ENCODE measurements around the gene PRKG1. TPM values are rescaled to one million over a fixed set of nuclear protein-coding genes. Genes with fewer than 3 reads are reported as not detected.

Gene PRKG1
- total RNA-seq, 2 donors from 2014 or later = 1.3 to 2.7 TPM

GRCh38 chr10:51708609-51709008 lies 634.3 kb downstream of the PRKG1 start:
- 92 to 93% methylated on average over 2 of the region's 2 CpGs for WGBS, 2 experiments (ENCODE audit: insufficient coverage in 1 of 2, insufficient read length in 1 of 2)
- Mint-ChIP-seq H3K4me3 (no peak overlapping the region), H3K36me3 (ENCODE audit: low read depth) (no peaks in the 10 kb centered on the region), H3K9me3 (no peaks in the 10 kb centered on the region), H3K4me1 (peaks cover 6% of the 10 kb centered on the region), H3K27ac (no peak overlapping the region), H3K27me3 (ENCODE audit: insufficient read depth) (no peaks in the 10 kb centered on the region)
- Histone ChIP-seq H3K27ac (ENCODE audit: low read depth, low read length) (no peak overlapping the region), H3K4me3 (ENCODE audit: low read length) (no peak overlapping the region), H3K36me3 (ENCODE audit: control insufficient read depth, insufficient read depth, low read length) (no peaks in the 10 kb centered on the region), H3K9ac (ENCODE audit: extremely low read depth, low read length, poor library complexity, severe bottlenecking) (no peak overlapping the region), H3K4me1 (ENCODE audit: control insufficient read depth, insufficient read depth, low read length) (no peaks in the 10 kb centered on the region), H3K27me3 (ENCODE audit: control insufficient read depth, insufficient read depth, low read length, poor library complexity, severe bottlenecking) (no peaks in the 10 kb centered on the region), H3K9me3 (ENCODE audit: control insufficient read depth, low read length) (no peaks in the 10 kb centered on the region)
- DNase-seq = no peak
- TF ChIP-seq CTCF (conservative IDR thresholded peaks at IDR 0.05) = no peak

GRCh38 chr10:51709324-51709972 lies 635.2 kb downstream of the PRKG1 start:
- H3K4me1 ChIP-seq (ENCODE audit: control insufficient read depth, insufficient read depth, low read length) = no peaks in the 10 kb centered on the region
- WGBS, 2 experiments (ENCODE audit: insufficient coverage in 1 of 2, insufficient read length in 1 of 2) = 57 to 100% methylated on average over 1 to 2 of the region's 2 CpGs
- H3K4me3 ChIP-seq (ENCODE audit: low read length) = no peak overlapping the region
- H3K27ac Mint-ChIP-seq = no peak overlapping the region
- H3K4me3 Mint-ChIP-seq = no peak overlapping the region
- H3K9ac ChIP-seq (ENCODE audit: extremely low read depth, low read length, poor library complexity, severe bottlenecking) = no peak overlapping the region
- peaks cover 6% of the 10 kb centered on the region for H3K4me1 Mint-ChIP-seq
- no peaks in the 10 kb centered on the region for H3K9me3 Mint-ChIP-seq
- no peaks in the 10 kb centered on the region for H3K36me3 Mint-ChIP-seq (ENCODE audit: low read depth)
- H3K36me3 ChIP-seq (ENCODE audit: control insufficient read depth, insufficient read depth, low read length) = no peaks in the 10 kb centered on the region
- no peaks in the 10 kb centered on the region for H3K27me3 ChIP-seq (ENCODE audit: control insufficient read depth, insufficient read depth, low read length, poor library complexity, severe bottlenecking)
- H3K27me3 Mint-ChIP-seq (ENCODE audit: insufficient read depth) = no peaks in the 10 kb centered on the region
- TF ChIP-seq CTCF (conservative IDR thresholded peaks at IDR 0.05) = no peak
- H3K9me3 ChIP-seq (ENCODE audit: control insufficient read depth, low read length) = no peaks in the 10 kb centered on the region
- H3K27ac ChIP-seq (ENCODE audit: low read depth, low read length) = no peak overlapping the region
- DNase-seq = peak; percentile 51

- H3K27me3 ChIP-seq (ENCODE audit: control insufficient read depth, insufficient read depth, low read length, poor library complexity, severe bottlenecking) = no peaks in the 10 kb centered on the region
- no peak for TF ChIP-seq CTCF (conservative IDR thresholded peaks at IDR 0.05)
Observed at GRCh38 chr10:51711519-51711891, 637.2 kb downstream of the PRKG1 start.

More at GRCh38 chr10:51711519-51711891, 637.2 kb downstream of the PRKG1 start:
- Histone ChIP-seq H3K4me1 (ENCODE audit: control insufficient read depth, insufficient read depth, low read length) (no peaks in the 10 kb centered on the region), H3K9me3 (ENCODE audit: control insufficient read depth, low read length) (no peaks in the 10 kb centered on the region), H3K9ac (ENCODE audit: extremely low read depth, low read length, poor library complexity, severe bottlenecking) (no peak overlapping the region), H3K4me3 (ENCODE audit: low read length) (no peak overlapping the region), H3K27ac (ENCODE audit: low read depth, low read length) (no peak overlapping the region), H3K36me3 (ENCODE audit: control insufficient read depth, insufficient read depth, low read length) (no peaks in the 10 kb centered on the region)
- no peak for DNase-seq
- H3K27me3 Mint-ChIP-seq (ENCODE audit: insufficient read depth) = no peaks in the 10 kb centered on the region
- H3K9me3 Mint-ChIP-seq = no peaks in the 10 kb centered on the region
- H3K27ac Mint-ChIP-seq = no peak overlapping the region
- no peaks in the 10 kb centered on the region for H3K36me3 Mint-ChIP-seq (ENCODE audit: low read depth)
- peaks cover 6% of the 10 kb centered on the region for H3K4me1 Mint-ChIP-seq
- no peak overlapping the region for H3K4me3 Mint-ChIP-seq
- WGBS, 2 experiments (ENCODE audit: insufficient coverage in 1 of 2, insufficient read length in 1 of 2) = 100% methylated on average over 1 of the region's 1 CpG
